Measurements from ENCODE around the gene OR7A10.

DNA sequence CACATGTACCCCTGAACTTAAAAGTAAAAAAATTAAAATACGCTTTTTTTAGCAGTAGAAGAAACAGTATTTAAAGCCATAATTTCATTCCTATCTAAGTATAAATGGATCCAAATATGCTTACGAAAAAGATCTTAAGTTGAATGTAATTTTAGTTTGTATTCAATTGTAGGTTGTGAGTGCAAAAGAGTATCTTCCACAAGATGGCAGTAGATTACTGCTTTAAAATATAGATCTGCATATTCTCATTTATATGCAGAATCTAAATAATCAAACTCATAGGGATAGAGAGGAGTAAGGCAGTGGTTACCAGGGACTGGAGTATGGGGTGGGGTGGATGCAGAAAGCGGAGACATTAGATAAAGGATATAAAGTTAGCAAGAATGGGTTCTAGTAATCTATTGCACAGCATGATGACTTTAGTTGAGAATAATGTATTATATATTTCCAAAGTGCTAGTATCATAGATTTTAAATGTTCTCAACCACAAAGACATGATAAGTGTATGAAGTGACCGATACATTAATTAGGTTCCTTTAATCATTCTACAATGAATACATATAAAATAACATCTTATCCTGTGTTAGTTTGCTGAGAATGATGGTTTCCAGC, 23.0 kb upstream of the OR7A10 start:
- TF ChIP-seq POLR2A (IDR thresholded peaks at IDR 0.05; ENCODE audit: low read length) (no peak), GATA1 (IDR thresholded peaks at IDR 0.05; ENCODE audit: low read depth, low read length) (no peak)
